Measurements from ENCODE around the gene KCNMA1. TPM values are rescaled to one million over a fixed set of nuclear protein-coding genes. Genes with fewer than 3 reads are reported as not detected.

The KCNMA1 gene
- total RNA-seq, 2 donors from 2014 or later = 23.2 to 44.5 TPM

DNA sequence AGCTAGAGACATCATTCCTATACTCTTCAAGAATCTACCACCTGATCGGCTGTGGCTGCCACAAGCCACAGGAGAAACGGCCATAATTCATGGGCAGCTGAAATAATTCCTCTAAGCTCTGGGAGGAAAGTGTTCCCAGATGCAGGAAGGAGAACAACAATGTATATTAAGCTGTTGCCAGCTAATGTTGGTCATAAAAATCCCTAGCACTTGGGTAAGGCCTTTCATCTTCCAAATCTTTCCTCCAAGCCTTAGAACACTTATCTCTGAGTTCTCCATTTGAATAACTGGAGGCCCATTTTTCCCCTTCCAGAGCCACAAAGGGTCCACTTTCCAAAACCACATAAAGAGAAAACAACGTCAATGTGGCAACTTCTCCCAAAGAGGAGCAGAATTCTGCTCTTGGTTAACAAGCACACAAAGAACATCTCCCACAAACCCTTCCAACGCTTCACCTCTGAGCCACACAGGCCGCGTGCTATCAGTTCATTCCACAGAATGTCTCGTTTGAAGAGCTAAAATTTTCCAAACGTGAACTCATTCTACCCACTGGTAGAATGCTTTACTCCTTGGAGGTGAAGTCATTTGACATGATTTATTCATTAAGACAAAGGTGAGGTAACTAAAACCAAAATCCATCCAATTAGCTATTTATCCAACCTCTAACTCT lies 11.2 kb downstream of the KCNMA1 start:
- no peak overlapping the region for H3K9ac ChIP-seq (ENCODE audit: low read depth in 2 of 2, low read length in 2 of 2)
- H3K36me3 ChIP-seq = no peaks in the 10 kb centered on the region
- intact Hi-C loops (cut with DNase I) = no loop called here
- peaks cover 3% of the 10 kb centered on the region for H3K4me1 ChIP-seq
- DNase-seq = no peak
- no peaks in the 10 kb centered on the region for H3K27me3 ChIP-seq
- H3K9me3 ChIP-seq = no peaks in the 10 kb centered on the region
- no peak overlapping the region for H3K27ac ChIP-seq
- TF ChIP-seq, protein P1, sequence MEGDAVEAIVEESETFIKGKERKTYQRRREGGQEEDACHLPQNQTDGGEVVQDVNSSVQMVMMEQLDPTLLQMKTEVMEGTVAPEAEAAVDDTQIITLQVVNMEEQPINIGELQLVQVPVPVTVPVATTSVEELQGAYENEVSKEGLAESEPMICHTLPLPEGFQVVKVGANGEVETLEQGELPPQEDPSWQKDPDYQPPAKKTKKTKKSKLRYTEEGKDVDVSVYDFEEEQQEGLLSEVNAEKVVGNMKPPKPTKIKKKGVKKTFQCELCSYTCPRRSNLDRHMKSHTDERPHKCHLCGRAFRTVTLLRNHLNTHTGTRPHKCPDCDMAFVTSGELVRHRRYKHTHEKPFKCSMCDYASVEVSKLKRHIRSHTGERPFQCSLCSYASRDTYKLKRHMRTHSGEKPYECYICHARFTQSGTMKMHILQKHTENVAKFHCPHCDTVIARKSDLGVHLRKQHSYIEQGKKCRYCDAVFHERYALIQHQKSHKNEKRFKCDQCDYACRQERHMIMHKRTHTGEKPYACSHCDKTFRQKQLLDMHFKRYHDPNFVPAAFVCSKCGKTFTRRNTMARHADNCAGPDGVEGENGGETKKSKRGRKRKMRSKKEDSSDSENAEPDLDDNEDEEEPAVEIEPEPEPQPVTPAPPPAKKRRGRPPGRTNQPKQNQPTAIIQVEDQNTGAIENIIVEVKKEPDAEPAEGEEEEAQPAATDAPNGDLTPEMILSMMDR (IDR thresholded peaks at IDR 0.05) = no peak
- H3K4me3 ChIP-seq = no peak overlapping the region

- H3K9me3 ChIP-seq = no peaks in the 10 kb centered on the region
- no peak overlapping the region for H3K27ac ChIP-seq
- no peak for DNase-seq
- H3K27me3 ChIP-seq = no peaks in the 10 kb centered on the region
- no peak overlapping the region for H3K4me3 ChIP-seq
- TF ChIP-seq, protein P1 (IDR thresholded peaks at IDR 0.05) = no peak
- H3K36me3 ChIP-seq = no peaks in the 10 kb centered on the region
- intact Hi-C loops (cut with DNase I) = no loop called here
- H3K9ac ChIP-seq (ENCODE audit: low read depth in 2 of 2, low read length in 2 of 2) = no peak overlapping the region
- H3K4me1 ChIP-seq = peaks cover 3% of the 10 kb centered on the region
Observed at GRCh38 chr10:77625379-77625778, 12.2 kb downstream of the KCNMA1 start.

DNA sequence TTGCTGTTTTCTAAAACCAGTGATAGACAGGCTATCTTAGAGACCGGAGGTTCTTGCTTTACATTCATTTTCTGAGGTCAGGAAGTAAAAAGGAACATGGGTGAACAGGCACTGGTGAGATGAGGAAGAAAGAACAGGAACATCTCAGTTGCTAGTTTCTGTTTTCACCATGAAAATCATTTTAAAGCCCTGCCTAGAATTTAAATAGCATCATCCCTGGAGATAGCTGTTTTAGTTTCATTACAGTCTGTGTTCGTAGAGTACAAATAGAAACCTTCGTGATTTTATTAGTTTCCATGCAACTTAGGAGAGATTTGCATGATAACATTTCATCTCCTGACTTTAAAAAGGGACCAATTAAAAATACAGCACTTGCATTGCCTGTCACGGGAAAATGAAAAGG lies 14.7 kb downstream of the KCNMA1 start:
- Histone ChIP-seq H3K9ac (ENCODE audit: low read depth in 2 of 2, low read length in 2 of 2) (no peak overlapping the region), H3K4me3 (no peak overlapping the region), H3K9me3 (no peaks in the 10 kb centered on the region), H3K27ac (no peak overlapping the region), H3K36me3 (no peaks in the 10 kb centered on the region), H3K27me3 (no peaks in the 10 kb centered on the region), H3K4me1 (no peaks in the 10 kb centered on the region)
- DNase-seq = no peak
- intact Hi-C loops (cut with DNase I) = no loop called here
- TF ChIP-seq, protein P1 (IDR thresholded peaks at IDR 0.05) = no peak

- Histone ChIP-seq H3K27ac (no peak overlapping the region), H3K4me1 (no peaks in the 10 kb centered on the region), H3K9ac (ENCODE audit: low read depth in 2 of 2, low read length in 2 of 2) (no peak overlapping the region), H3K27me3 (no peaks in the 10 kb centered on the region), H3K9me3 (no peaks in the 10 kb centered on the region), H3K4me3 (no peak overlapping the region), H3K36me3 (no peaks in the 10 kb centered on the region)
- DNase-seq = no peak
- TF ChIP-seq, protein P1 (IDR thresholded peaks at IDR 0.05) = no peak
- intact Hi-C loops (cut with DNase I) = no loop called here
Observed at GRCh38 chr10:77620731-77621130, 16.9 kb downstream of the KCNMA1 start.

- TF ChIP-seq, protein P1 (IDR thresholded peaks at IDR 0.05) = no peak
- Histone ChIP-seq H3K4me1 (no peaks in the 10 kb centered on the region), H3K27ac (no peak overlapping the region)
Observed at GRCh38 chr10:77619964-77620703, 17.5 kb downstream of the KCNMA1 start.

More at GRCh38 chr10:77619964-77620703, 17.5 kb downstream of the KCNMA1 start:
- no peak overlapping the region for H3K9ac ChIP-seq (ENCODE audit: low read depth in 2 of 2, low read length in 2 of 2)
- DNase-seq = no peak
- H3K27me3 ChIP-seq = no peaks in the 10 kb centered on the region
- no peaks in the 10 kb centered on the region for H3K9me3 ChIP-seq
- intact Hi-C loops (cut with DNase I) = no loop called here
- no peaks in the 10 kb centered on the region for H3K36me3 ChIP-seq
- no peak overlapping the region for H3K4me3 ChIP-seq
